Measurements from ENCODE around the gene TICAM1.

GRCh38 chr19:4803736-4804695 is 27.5 kb downstream of the TICAM1 start:
- no peak for TF ChIP-seq POLR2A (IDR thresholded peaks at IDR 0.05; ENCODE audit: control extremely low read depth in 1 of 2, low read depth in 2 of 2, low read length in 2 of 2)
- peak; percentile 99 to 100 (median 99) for TF ChIP-seq CTCF (IDR thresholded peaks at IDR 0.05; ENCODE audit: control extremely low read depth in 1 of 3, insufficient read depth in 1 of 3, low read depth in 1 of 3, low read length in 3 of 3)

All from H1 (cell line).